HepG2 (cell line): ENCODE data around the gene GAD1. TPM values are rescaled to one million over a fixed set of nuclear protein-coding genes. Genes with fewer than 3 reads are reported as not detected.
A peak's percentile ranks its signal among the peaks of the same experiment; 100 is the strongest.

Experiments used
- FIP1L1 ChIP-seq: fragments of 200-400 bp; formaldehyde crosslinking; IDR thresholded peaks from 2 replicates; pipeline ENCODE4 v1.6.1; 2018; ENCODE audit warnings: low read depth, mild to moderate bottlenecking, low read length, moderate library complexity, borderline replicate concordance; ENCODE audit not compliant: insufficient read depth
- GATAD2A ChIP-seq: IDR thresholded peaks from 2 replicates; pipeline ENCODE4 v1.6.1; 2016
- IKZF4 ChIP-seq: sonication (generic); formaldehyde crosslinking; IDR thresholded peaks from 2 replicates; pipeline ENCODE4 v1.5.1; 2020; ENCODE audit warnings: borderline replicate concordance, mild to moderate bottlenecking, low read depth, missing genetic modification reagents; ENCODE audit errors: not compliant biosample characterization
- NRL ChIP-seq: sonication (generic); formaldehyde crosslinking; IDR thresholded peaks from 2 replicates; pipeline ENCODE4 v1.5.0; 2020; ENCODE audit warnings: missing genetic modification reagents, mild to moderate bottlenecking, moderate library complexity, borderline replicate concordance
- ZNF567 ChIP-seq: sonication (generic); formaldehyde crosslinking; IDR thresholded peaks from 2 replicates; pipeline ENCODE4 v1.8.1; 2023; ENCODE audit warnings: mild to moderate bottlenecking, missing genetic modification reagents, borderline replicate concordance
- ZNF629 ChIP-seq: sonication (generic); formaldehyde crosslinking; conservative IDR thresholded peaks from 2 replicates; pipeline ENCODE4 v1.5.0; 2020; ENCODE audit warnings: missing genetic modification reagents
- ZNF678 ChIP-seq: sonication (generic); formaldehyde crosslinking; IDR thresholded peaks from 2 replicates; pipeline ENCODE4 v1.4.0; 2020; ENCODE audit warnings: mild to moderate bottlenecking, missing genetic modification reagents
- ZNF737 ChIP-seq: sonication (generic); formaldehyde crosslinking; IDR thresholded peaks from 2 replicates; pipeline ENCODE4 v1.5.0; 2020; ENCODE audit warnings: missing genetic modification reagents, mild to moderate bottlenecking, borderline replicate concordance
- ZNF777 ChIP-seq: sonication (generic); formaldehyde crosslinking; IDR thresholded peaks from 2 replicates; pipeline ENCODE4 v1.4.0; 2020; ENCODE audit warnings: missing genetic modification reagents
- ZSCAN25 ChIP-seq: sonication (generic); formaldehyde crosslinking; IDR thresholded peaks from 2 replicates; pipeline ENCODE4 v1.8.0; 2022; ENCODE audit warnings: mild to moderate bottlenecking, missing genetic modification reagents
- polyA plus RNA-seq, 8 experiments: library from polyadenylated mRNA; depleted of rRNA in 3 of 8; stranded (reverse) in 7 of 8; unstranded in 1 of 8; fragments of >200 nt; fragmentation: Illumina TruSeq in 4 of 8; extraction: Trizol in 4 of 8; gene quantifications; 2 replicates each; pipeline versions ENCODE4 v1.2.1 to v1.2.3, GENCODE V29; 2011 to 2016; ENCODE audit warnings: low read depth in 4 of 8, missing spikeins in 1 of 8, mixed read lengths in 1 of 8; ENCODE audit not compliant: insufficient read depth in 1 of 8
- total RNA-seq, 5 experiments: library from RNA; depleted of rRNA; stranded (reverse); fragments of >200 nt; fragmentation: Illumina TruSeq; extraction: Trizol; gene quantifications; 2 replicates each; pipeline ENCODE4 v1.2.3, GENCODE V29; 2016; ENCODE audit warnings: low read depth in 1 of 5
- TF ChIP-seq, protein P1 (sequence below): sonication (generic); formaldehyde crosslinking; IDR thresholded peaks from one replicate; pipeline ENCODE4 v1.5.1; 2020; ENCODE audit warnings: mild to moderate bottlenecking, missing genetic modification reagents; ENCODE audit errors: not compliant biosample characterization
- TF ChIP-seq, protein P2 (sequence below): sonication (generic); formaldehyde crosslinking; IDR thresholded peaks from 2 replicates; pipeline ENCODE4 v1.5.0; 2020; ENCODE audit warnings: mild to moderate bottlenecking, missing genetic modification reagents
- TF ChIP-seq, protein P3 (sequence below): sonication (generic); formaldehyde crosslinking; IDR thresholded peaks from 2 replicates; pipeline ENCODE4 v1.4.0; 2020; ENCODE audit warnings: mild to moderate bottlenecking, low read depth, missing genetic modification reagents
- TF ChIP-seq, protein P4 (sequence below), 2 experiments: IDR thresholded peaks; 2 replicates each; pipeline ENCODE4 v1.6.1; 2011 to 2012; ENCODE audit warnings: low read length in 2 of 2, borderline replicate concordance in 1 of 2, low read depth in 1 of 2, mild to moderate bottlenecking in 1 of 2, moderate library complexity in 1 of 2

GAD1 gene
- total and polyA plus RNA-seq, 2 of the 13 experiments (the other 11 are each of a cell fraction or from before 2014, with no cell fraction given) = 0.09 to 0.13 TPM

DNA sequence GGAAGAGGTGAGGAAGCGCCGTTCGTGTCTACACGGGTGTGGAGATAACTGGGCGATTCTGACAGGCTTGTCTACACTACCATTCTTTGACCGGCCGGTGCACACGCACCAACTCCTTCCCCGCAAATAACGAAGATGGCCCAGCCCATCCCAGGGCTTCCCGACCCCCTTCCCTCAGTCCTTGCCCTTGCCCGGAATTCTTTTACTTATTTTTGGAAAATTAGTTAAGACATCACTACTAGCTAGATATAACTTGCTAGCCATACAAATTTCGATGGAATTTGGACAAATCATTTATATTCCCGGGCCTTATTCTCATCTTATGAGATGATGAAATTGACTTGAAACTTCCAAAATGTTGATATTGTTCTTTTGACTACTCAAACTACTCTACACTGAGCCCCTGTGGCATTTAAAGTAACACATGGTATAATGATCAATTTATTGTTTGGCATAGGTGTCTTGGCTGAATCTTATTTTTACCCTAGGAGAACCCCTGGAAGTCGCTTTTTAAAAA is 45.2 kb upstream of the GAD1 start (continued):
- TF ChIP-seq, protein P1, sequence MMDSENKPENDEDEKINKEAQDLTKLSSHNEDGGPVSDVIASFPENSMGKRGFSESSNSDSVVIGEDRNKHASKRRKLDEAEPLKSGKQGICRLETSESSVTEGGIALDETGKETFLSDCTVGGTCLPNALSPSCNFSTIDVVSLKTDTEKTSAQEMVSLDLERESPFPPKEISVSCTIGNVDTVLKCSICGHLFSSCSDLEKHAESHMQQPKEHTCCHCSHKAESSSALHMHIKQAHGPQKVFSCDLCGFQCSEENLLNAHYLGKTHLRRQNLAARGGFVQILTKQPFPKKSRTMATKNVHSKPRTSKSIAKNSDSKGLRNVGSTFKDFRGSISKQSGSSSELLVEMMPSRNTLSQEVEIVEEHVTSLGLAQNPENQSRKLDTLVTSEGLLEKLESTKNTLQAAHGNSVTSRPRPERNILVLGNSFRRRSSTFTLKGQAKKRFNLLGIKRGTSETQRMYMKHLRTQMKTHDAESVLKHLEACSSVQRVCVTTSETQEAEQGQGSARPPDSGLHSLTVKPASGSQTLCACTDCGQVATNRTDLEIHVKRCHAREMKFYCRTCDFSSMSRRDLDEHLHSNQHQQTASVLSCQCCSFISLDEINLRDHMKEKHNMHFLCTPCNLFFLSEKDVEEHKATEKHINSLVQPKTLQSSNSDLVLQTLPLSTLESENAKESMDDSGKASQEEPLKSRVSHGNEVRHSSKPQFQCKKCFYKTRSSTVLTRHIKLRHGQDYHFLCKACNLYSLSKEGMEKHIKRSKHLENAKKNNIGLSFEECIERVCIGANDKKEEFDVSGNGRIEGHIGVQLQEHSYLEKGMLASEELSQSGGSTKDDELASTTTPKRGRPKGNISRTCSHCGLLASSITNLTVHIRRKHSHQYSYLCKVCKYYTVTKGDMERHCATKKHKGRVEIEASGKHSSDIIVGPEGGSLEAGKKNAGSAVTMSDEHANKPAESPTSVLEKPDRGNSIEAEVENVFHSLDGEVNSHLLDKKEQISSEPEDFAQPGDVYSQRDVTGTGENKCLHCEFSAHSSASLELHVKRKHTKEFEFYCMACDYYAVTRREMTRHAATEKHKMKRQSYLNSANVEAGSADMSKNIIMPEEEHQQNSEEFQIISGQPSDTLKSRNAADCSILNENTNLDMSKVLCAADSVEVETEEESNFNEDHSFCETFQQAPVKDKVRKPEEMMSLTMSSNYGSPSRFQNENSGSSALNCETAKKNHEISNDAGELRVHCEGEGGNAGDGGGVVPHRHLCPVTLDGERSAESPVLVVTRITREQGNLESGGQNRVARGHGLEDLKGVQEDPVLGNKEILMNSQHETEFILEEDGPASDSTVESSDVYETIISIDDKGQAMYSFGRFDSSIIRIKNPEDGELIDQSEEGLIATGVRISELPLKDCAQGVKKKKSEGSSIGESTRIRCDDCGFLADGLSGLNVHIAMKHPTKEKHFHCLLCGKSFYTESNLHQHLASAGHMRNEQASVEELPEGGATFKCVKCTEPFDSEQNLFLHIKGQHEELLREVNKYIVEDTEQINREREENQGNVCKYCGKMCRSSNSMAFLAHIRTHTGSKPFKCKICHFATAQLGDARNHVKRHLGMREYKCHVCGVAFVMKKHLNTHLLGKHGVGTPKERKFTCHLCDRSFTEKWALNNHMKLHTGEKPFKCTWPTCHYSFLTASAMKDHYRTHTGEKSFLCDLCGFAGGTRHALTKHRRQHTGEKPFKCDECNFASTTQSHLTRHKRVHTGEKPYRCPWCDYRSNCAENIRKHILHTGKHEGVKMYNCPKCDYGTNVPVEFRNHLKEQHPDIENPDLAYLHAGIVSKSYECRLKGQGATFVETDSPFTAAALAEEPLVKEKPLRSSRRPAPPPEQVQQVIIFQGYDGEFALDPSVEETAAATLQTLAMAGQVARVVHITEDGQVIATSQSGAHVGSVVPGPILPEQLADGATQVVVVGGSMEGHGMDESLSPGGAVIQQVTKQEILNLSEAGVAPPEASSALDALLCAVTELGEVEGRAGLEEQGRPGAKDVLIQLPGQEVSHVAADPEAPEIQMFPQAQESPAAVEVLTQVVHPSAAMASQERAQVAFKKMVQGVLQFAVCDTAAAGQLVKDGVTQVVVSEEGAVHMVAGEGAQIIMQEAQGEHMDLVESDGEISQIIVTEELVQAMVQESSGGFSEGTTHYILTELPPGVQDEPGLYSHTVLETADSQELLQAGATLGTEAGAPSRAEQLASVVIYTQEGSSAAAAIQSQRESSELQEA (CRISPR knock-in tag) = no peak
- TF ChIP-seq ZSCAN25 (CRISPR knock-in tag) (0 out of 2 replicates have a peak, but pooled peaks have one; percentile 9), ZNF629 (CRISPR knock-in tag) (no peak), GATAD2A (CRISPR knock-in tag) (0 out of 2 replicates have a peak, but pooled peaks have one; percentile 1), NRL (peak; percentile 2; the same call in 1 of the 2 replicates), ZNF678 (CRISPR knock-in tag) (0 out of 2 replicates have a peak, but pooled peaks have one; percentile 4), IKZF4 (no peak), ZNF567 (CRISPR knock-in tag) (no peak), ZNF737 (CRISPR knock-in tag) (no peak), ZNF777 (CRISPR knock-in tag) (peak; percentile 16; the same call in 1 of the 2 replicates), FIP1L1 (no peak)
- TF ChIP-seq, protein P2, sequence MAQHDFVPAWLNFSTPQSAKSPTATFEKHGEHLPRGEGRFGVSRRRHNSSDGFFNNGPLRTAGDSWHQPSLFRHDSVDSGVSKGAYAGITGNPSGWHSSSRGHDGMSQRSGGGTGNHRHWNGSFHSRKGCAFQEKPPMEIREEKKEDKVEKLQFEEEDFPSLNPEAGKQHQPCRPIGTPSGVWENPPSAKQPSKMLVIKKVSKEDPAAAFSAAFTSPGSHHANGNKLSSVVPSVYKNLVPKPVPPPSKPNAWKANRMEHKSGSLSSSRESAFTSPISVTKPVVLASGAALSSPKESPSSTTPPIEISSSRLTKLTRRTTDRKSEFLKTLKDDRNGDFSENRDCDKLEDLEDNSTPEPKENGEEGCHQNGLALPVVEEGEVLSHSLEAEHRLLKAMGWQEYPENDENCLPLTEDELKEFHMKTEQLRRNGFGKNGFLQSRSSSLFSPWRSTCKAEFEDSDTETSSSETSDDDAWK (CRISPR knock-in tag) = no peak
- TF ChIP-seq, protein P3, sequence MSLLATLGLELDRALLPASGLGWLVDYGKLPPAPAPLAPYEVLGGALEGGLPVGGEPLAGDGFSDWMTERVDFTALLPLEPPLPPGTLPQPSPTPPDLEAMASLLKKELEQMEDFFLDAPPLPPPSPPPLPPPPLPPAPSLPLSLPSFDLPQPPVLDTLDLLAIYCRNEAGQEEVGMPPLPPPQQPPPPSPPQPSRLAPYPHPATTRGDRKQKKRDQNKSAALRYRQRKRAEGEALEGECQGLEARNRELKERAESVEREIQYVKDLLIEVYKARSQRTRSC (CRISPR knock-in tag) = no peak
- TF ChIP-seq, protein P4, sequence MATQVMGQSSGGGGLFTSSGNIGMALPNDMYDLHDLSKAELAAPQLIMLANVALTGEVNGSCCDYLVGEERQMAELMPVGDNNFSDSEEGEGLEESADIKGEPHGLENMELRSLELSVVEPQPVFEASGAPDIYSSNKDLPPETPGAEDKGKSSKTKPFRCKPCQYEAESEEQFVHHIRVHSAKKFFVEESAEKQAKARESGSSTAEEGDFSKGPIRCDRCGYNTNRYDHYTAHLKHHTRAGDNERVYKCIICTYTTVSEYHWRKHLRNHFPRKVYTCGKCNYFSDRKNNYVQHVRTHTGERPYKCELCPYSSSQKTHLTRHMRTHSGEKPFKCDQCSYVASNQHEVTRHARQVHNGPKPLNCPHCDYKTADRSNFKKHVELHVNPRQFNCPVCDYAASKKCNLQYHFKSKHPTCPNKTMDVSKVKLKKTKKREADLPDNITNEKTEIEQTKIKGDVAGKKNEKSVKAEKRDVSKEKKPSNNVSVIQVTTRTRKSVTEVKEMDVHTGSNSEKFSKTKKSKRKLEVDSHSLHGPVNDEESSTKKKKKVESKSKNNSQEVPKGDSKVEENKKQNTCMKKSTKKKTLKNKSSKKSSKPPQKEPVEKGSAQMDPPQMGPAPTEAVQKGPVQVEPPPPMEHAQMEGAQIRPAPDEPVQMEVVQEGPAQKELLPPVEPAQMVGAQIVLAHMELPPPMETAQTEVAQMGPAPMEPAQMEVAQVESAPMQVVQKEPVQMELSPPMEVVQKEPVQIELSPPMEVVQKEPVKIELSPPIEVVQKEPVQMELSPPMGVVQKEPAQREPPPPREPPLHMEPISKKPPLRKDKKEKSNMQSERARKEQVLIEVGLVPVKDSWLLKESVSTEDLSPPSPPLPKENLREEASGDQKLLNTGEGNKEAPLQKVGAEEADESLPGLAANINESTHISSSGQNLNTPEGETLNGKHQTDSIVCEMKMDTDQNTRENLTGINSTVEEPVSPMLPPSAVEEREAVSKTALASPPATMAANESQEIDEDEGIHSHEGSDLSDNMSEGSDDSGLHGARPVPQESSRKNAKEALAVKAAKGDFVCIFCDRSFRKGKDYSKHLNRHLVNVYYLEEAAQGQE (IDR thresholded peaks at IDR 0.05; ENCODE audit: borderline replicate concordance in 1 of 2, low read depth in 1 of 2, low read length in 2 of 2) = no peak
